Measurements from ENCODE around the gene HOXD10.

Gene HOXD10

GRCh38 chr2:176152350-176153181 lies 36.0 kb downstream of the HOXD10 start:
- ATAC-seq: no peak
- no peak for TF ChIP-seq ZNF8 (CRISPR knock-in tag; IDR thresholded peaks at IDR 0.05)

GRCh38 chr2:176154576-176155252 lies 38.1 kb downstream of the HOXD10 start:
- no peak for ATAC-seq
- TF ChIP-seq ZNF70 (CRISPR knock-in tag; IDR thresholded peaks at IDR 0.05): no peak
- no peak for TF ChIP-seq TSHZ2 (CRISPR knock-in tag; IDR thresholded peaks at IDR 0.05)
- TF ChIP-seq TOX (CRISPR knock-in tag; IDR thresholded peaks at IDR 0.05; ENCODE audit: borderline replicate concordance): no peak
- TF ChIP-seq POU6F1 (CRISPR knock-in tag; IDR thresholded peaks at IDR 0.05; ENCODE audit: borderline replicate concordance, low read depth): no peak
- TF ChIP-seq CREB5 (CRISPR knock-in tag; IDR thresholded peaks at IDR 0.05; ENCODE audit: low read depth): no peak
- TF ChIP-seq BACH2 (CRISPR knock-in tag; IDR thresholded peaks at IDR 0.05; ENCODE audit: borderline replicate concordance): no peak
- no peak for TF ChIP-seq ZFP30 (CRISPR knock-in tag; IDR thresholded peaks at IDR 0.05)
- TF ChIP-seq ARNTL (CRISPR knock-in tag; IDR thresholded peaks at IDR 0.05; ENCODE audit: borderline replicate concordance, low read depth): no peak
- TF ChIP-seq OSR1 (CRISPR knock-in tag; IDR thresholded peaks at IDR 0.05): no peak
- TF ChIP-seq PPARA (CRISPR knock-in tag; IDR thresholded peaks at IDR 0.05; ENCODE audit: borderline replicate concordance): no peak
- no peak for TF ChIP-seq ZNF565 (CRISPR knock-in tag; conservative IDR thresholded peaks at IDR 0.05; ENCODE audit: low read depth)
- TF ChIP-seq CSRNP3 (CRISPR knock-in tag; IDR thresholded peaks at IDR 0.05): no peak
- TF ChIP-seq TCF4 (CRISPR knock-in tag; IDR thresholded peaks at IDR 0.05; ENCODE audit: borderline replicate concordance): no peak
- no peak for TF ChIP-seq GLIS3 (CRISPR knock-in tag; IDR thresholded peaks at IDR 0.05)
- TF ChIP-seq ZFP3 (CRISPR knock-in tag; IDR thresholded peaks at IDR 0.05): no peak
- no peak for TF ChIP-seq ZC3H10 (CRISPR knock-in tag; IDR thresholded peaks at IDR 0.05)
- no peak for TF ChIP-seq PATZ1 (CRISPR knock-in tag; IDR thresholded peaks at IDR 0.05; ENCODE audit: borderline replicate concordance)
- no peak for TF ChIP-seq ESRRG (CRISPR knock-in tag; IDR thresholded peaks at IDR 0.05)
- no peak for TF ChIP-seq SNAI2 (CRISPR knock-in tag; IDR thresholded peaks at IDR 0.05)
- no peak for TF ChIP-seq ISL1 (CRISPR knock-in tag; IDR thresholded peaks at IDR 0.05)
